IPS-NIHi11 (cell line): ENCODE results near the gene ASS1.

Experiments used
- DNase-seq: peaks from one replicate; pipeline ENCODE4 v3.0.0; 2012; ENCODE audit warnings: mixed read lengths, low spot score

ASS1 gene

DNA sequence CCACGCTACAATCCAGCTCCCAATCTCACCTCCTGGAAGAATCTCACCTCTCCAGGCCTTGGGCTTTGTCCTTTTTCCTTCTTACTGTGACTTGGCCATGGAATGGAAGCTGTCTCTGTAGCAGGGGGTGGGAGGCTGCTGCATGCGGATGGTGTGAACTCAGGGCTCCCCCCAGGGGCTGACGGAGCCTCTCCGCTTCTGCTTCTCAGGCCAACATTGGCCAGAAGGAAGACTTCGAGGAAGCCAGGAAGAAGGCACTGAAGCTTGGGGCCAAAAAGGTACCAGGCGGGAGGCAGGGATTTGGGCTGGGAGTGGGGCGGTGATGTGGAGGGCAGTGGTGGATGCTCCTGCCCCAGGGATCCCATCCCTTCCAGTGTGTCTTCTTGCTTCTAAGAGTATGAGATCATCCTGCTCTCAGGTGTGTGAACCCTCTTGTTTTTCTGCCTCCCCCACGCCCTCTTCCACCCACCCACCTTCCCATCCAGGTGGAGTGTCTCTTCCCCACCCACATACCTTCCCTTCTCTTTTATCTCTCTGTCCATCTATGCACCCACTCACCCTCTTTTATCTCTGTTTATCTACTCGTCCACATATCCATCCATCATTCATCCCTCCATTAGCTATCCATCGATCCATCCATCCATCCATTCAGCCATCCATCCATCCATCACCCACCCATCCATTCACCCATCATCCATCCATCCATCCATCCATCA is 9.5 kb downstream of the ASS1 start:
- no peak for DNase-seq

DNA sequence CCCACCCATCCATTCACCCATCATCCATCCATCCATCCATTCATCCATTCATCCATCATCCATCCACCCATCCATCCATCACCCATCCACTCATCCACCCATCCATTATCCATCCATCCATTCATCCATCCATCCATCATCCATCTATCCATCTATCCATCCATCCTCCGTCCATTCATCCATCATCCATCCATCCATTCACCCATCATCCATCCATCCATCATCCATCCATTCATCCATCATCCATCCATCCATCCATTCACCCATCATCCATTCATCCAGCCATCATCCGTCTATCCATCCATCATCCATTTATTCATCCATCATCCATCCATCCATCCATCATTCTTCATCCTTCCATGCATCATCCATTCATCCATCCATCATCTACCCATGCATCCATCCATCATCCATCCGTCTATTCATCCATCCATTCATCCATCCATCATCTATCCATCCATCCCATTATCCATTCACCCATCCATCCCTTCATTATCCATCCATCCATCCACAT is 10.1 kb downstream of the ASS1 start:
- DNase-seq = no peak

DNA sequence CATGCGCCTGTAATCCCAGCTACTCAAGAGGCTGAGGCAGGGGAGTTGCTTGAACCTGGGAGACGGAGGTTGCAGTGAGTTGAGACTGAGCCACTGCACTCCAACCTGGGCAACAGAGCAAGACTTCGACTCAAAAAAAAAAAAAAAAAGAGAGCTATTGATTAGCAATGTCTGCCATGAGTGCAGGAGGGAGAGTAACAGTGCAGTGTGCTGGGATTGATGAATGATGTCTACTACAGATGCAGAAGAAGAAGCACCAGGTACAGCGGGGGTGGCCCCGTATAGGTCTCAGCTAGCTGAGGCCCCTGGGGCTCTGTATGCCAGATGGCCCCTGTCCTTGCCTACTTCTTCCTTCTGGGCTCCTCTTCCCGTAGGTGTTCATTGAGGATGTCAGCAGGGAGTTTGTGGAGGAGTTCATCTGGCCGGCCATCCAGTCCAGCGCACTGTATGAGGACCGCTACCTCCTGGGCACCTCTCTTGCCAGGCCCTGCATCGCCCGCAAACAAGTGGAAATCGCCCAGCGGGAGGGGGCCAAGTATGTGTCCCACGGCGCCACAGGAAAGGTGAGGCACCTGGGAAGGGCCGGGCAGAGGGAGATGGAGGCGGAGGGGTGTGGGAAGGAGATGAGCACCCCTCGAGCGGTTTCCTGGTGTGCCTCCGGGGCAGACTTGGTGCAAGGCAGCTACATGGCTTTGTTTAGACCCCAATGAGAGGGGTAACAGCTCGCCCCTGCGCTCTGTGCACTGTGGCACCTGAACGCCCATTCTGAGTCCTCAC is 13.5 kb downstream of the ASS1 start:
- DNase-seq = no peak

DNA sequence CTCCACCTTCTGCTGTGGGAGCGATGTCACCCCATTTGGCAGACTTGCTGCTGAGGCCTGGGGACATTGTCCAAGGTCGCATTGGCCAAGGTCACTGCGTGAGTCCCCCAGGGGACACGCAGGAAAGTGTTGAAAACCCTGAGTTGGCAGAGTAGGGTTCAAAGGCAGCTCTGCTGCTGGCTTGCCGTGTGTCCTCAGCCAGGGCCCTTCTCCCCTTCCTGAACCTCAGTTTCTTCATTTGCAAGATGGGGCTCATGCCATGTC is 14.0 kb downstream of the ASS1 start:
- no peak for DNase-seq

DNA sequence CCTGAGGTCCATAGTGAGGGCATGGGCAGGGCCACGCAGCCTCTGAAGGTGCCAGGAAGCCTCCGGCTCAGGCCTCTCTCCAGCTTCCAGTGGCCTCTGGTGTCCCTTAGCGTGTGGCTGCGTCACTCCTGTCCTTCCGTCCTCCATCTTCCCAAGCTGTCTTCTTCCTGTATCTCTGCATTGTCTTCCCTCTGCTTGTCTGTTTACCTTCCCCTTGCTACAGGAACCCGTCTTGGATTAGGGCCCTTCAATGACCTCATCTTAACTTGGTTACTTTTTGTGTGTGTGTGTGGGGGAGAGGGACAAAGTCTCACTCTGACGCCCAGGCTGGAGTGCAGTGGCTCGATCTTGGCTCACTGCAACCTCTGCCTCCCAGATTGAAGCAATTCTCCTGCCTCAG is 14.4 kb downstream of the ASS1 start:
- no peak for DNase-seq

DNA sequence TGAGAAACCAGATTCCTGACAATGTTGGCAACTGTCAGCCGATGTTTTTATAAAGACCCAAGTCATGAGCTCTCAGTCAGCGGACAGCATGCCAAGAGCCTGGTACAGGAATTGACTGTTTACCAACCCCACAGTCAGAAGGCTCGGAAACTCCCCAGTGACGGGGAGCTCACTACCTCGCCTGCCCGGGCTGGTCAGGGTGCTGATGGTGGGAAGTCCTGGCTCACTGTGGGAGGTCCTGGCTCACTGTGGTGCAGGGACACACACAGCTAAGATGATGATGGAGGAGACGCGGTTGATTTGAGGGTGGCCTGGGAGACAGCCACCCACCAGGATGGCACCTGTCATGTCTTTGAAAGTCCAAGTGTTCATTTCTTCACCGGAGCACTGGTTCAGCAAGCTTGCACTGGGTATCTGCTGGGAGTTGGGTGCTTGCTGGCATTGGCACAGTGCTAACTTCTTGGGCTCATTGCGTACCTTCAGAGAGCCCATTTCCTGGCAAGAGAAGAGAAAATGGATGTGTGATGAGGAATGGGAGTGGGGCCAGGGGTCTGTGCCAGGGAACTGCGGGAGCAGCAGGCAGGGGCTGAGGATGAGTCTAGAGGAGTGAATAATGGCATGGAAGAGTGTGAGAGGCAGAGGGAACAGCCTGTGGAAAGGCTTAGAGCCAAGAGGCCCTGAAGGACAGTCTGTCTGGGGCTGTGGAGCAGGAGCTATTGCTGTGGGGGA is 15.3 kb downstream of the ASS1 start:
- DNase-seq = no peak

DNA sequence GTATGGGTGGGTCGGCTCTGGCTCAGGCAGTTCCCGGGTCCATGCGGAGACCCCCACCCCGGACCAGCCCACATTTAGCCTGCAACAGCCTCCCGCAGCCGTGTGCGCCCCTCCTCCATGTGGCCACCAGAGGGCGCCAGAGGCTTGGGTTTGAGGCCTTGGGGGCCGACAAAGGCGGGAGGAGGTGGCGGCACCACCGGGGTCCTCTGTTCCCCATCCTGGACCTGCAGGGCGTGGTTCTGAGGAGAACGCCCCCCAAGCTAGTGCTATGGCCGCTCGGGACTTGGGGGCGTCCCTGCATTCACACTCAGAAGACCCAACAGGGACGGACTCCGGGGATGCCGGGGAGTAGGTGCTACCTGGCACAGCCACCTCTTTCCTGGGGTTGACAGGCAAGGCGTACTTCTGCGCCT is 16.5 kb downstream of the ASS1 start:
- DNase-seq = peak; percentile 91

DNA sequence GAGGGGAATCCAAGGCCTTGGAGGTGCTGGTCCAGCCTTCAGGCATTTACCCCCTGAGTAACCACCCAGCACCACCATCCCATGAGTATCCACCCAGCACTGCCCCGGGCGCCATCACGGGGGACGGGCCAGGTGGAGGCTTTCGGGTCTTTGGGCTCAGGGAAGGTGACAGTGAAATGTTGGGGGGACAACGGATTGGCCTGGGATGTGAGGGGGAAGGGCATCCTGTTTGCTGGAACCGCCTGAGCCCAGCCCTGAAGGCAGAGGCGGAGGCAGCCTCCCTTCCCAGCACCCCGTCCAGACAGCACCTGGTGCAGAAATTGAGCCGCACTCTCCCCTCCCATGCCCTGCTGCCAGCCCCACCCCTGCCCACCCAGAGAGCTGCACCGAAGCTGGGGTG is 17.0 kb downstream of the ASS1 start:
- DNase-seq = no peak

DNA sequence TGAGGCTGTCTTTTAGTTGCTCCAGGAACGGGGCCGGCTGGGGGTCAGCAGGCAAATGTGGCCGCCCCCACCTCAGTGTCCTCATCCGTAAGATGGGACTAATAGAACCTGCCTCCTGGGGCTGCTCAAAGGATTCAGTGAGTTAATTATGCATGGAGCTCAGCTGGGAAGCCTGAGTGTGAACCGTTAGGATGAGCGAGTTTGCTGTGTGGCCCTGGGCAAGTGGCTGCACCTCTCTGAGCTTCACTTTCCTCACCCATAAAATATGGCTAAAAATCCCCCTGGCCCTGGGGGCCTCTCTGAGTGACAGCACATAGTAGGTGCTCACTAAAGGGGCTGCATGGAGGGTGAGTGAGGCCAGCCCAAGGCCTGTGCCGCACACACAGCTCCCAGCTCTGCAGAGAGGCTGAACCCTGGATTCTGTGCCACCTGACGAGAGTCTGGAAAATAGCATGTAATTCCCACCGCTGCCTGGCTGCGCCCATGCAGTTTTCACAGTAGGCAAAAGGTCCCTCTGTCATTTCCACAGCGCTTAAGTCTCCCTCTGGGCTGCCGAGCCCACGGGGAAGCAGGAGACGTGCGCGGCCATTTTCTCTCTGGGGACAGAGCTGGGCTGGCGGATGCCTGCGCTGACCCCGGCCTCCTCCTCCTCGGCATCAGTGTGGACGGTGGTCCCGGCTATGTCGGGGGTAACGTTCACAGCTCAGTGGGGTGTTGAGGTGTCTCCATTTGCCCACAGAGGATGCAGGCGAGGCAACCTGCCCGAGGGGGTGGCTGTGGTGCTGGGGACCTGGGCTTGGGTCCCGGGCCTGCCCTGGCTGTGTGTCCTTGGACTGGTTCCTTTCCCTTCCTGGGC is 18.2 kb downstream of the ASS1 start:
- no peak for DNase-seq

DNA sequence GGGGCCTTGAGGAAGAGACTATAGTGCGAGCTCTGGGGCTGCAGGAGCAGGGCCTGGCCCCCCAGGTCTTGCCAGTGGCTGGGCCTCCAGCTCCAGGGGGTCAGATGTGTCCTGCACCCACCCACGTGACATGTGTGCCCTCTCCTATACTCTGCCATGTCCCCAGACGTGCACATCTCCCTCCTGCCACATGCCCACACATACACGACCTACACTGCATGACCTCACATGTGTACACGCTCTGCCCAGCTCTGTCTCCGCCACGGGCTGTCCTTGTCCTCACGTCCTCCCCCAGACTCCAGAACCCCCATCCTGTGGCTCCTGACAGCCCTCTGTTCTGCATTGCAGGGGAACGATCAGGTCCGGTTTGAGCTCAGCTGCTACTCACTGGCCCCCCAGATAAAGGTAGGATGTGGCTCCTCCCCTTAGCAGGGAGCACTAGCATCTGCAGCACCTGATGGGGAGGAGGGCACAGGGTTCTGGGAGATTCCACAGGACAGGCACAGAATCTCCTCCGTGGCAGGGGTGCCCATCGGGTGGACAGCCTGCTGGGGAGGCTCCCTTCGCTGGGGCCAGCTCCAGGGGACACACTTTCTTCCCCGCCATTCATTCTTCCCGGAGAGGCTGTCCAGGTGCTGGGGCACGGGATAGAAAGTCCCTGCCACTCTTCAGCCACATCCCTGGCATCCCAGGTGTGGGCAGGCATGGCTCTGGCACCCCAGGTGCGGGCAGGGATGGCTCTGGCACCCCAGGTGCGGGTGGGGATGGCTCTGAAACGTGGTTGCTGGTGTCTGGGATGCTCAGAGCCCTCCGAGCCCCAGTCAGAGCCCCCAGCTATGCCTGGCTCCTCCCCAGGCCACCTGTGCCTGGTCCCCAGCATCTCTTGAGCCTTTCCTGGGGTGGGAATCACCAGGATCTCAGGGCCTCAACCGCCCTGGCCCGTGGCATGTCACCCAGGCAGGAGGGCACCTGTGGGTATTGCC is 19.3 kb downstream of the ASS1 start:
- no peak for DNase-seq

DNA sequence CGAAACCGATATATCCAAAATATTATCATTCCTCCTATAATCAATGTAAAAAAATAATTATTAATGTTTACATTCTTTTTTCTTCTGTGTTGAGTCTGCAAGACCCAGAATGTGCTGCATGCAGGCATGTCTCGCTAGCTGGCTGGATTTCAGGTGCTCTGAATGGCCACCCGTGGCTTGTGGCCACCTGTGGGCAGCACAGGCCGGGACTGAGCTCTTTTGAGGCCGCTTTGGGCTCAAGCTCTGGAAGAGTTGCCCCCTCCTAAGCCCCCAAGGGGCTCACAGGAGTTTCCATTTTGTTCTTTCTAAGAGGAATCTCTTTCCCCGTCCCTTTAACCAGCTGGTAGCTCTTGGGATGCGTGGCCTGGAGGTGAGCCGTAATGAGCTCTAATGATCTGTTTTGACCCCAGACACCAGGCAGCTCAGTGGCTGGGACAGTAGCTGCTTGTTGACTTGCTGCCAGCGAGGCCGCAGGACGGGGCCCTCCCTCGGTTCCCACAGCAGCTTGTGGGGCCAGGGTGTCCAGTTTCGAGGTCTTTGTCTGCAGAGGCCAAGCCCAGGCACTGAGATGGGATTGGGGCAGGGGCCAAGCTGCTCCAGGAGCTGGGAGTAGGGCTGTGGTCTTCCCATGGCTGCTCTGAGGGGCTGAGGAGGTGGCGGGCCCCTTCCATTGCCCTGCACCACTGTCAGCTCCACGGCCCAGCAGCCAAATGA is 20.8 kb downstream of the ASS1 start:
- peak; percentile 41 for DNase-seq

DNA sequence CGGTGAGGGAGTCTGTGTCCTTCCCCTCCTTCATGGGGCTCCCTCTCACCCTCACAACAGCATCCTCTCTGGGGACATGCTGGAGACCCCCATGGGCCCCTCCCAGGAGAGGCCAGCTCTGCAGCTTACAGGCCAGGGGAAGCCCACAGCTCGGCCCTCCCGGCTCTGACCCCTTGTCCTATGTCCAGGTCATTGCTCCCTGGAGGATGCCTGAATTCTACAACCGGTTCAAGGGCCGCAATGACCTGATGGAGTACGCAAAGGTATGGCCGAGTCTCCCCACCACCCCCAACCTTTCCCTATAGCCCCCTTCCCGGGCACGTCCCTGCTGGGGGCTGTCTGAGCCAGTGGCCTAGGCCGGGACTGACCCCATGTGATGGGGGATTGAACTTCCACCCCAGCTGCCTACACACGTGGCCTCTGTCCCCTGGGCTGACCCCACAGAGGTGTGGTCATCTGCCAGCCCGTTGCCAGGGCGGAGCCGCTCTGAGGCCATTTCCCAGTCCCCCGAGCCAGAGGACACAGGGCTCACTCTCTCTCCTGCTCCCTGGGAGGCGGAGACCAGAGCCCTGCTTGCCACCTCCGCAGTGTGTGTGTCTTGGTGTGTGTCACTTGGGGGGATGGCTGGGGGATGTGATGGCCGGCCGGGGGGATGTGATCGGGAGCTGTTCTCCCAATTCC is 21.9 kb downstream of the ASS1 start:
- DNase-seq = no peak

DNA sequence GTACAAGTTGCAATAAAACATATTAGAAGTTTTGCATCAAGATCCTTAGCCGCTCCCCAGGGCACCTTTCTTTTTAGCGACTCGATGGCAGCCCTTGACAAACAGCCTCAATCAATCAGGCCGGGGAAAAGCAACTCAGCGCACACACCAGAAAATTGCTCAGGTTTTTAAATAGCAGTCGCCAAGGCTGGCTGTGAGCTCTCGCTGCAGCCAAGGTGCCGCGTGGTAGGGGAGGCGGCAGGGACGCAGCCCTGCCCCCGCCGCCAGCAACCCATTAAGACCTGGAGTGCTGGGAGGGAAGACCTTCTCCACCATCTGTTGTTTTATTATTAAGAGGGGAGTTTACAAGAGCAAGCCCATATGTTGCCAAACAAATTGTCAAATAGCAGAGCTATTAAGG is 22.6 kb downstream of the ASS1 start:
- no peak for DNase-seq

DNA sequence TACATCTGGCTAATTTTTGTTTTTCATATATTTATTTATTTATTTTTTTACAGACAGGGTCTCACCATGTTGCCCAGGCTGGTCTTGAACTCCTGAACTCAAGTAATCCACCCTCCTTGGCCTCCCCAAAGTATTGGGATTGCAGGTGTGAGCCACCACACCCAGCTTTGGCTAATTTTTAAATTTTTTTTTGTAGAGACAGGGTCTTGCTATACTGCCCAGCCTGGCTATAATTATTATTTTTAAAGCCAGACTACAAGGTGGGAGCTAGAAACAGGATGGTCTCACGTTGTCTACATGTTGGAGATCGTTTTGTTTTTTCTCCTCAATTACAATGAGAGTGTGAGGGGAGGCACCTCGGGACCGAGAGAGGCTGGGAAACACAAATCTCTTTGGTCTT is 23.8 kb downstream of the ASS1 start:
- no peak for DNase-seq

DNA sequence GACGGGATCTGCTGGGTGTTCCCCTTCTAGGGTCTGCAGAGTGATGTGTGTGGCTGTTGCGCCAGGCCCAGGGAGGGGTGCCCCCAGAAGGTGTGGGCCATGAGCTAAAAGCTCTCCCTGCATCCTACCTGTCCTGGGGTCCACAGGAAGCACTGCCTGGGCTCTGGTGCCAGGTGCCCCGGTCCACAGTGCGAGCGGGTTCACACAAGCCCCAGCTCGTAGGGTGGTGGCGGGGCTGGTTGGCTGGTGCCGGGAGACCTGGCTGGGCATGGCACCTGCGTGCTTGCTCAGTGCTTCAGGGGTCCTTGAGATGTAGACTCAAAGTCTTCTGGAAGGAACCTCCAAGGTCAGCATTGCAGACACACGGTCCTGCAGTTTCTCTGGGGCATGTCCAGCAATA is 25.5 kb downstream of the ASS1 start:
- DNase-seq = no peak

DNA sequence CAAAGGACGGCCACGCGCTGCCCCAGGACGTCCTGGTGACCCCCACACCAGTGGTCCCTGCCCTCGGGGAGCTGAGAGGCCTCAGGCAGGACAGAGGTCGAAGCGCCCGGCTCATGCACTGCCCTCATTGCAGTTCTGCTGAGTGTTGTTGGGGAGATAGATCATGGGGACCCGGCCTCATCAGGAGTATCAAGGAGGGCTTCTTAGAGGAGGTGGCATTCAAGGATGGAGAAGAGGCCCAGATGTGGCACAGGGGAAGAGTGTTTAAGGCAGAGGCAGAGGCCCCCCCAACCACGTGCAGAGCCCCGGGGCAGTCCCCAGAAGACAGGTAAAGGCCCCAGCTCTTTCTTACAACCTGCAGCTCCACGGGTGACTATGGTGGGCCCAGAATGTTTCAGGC is 26.2 kb downstream of the ASS1 start:
- DNase-seq = no peak

DNA sequence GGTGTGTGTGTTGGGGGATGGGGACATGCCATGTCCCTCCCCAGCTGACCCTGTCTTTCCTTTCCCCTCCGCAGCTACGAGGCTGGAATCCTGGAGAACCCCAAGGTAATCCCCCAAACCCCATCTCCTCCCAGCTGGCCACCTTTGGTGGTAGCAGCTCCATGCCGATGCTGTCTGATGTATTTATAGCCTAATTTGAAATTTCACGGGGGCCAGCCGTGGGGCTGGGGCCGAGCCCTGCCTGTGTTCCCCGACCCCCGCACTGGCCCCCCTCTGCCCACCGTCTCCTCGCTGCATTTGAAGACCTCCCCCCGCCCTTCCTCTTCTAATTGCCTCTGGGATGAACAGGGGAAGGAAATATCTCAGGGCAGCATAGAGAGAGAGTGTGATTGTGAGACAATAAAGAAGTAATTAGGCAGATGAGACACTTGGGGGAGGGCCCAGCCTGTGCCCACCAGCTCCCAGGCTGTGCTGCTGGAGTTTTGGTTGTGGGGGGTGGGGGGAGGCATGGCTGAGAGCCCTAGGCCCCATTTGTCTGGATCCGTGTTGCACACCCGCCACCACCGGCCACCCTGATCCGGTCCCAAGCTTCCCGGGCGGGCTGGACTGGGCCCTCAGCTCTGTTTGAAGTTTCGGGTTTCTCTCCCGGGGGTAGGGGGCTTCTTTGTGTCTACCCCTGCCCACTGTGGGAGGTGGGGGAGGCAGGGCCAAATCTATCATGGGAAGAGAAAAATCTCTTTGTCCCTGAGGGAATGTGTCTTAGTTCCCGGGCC is 26.8 kb downstream of the ASS1 start:
- DNase-seq = no peak

DNA sequence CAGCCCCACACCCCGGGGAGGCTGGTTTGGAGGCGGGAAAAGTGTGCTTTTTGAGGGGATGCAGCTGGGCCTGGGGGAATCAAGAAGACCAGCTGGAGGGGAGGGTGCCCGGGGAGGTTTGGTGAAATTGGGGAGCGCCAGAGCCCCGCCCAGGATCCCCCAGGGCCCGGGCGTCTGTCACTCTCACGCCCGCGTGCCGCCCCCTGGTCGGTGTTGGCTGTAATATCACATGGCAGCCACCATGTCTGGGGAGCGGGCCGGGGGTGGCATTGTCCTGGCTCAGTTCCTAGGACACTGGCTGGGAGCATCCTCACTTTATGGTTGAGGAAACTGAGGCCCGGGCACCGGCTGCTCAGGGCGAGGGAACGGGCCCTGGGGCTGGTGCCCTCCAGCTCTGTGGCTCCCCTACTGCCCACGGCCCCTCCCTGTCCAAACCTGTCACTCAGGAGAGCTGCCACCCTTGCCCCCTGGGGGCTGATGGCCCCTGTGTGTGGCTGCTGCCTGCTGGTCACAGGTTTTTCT is 27.5 kb downstream of the ASS1 start:
- no peak for DNase-seq

DNA sequence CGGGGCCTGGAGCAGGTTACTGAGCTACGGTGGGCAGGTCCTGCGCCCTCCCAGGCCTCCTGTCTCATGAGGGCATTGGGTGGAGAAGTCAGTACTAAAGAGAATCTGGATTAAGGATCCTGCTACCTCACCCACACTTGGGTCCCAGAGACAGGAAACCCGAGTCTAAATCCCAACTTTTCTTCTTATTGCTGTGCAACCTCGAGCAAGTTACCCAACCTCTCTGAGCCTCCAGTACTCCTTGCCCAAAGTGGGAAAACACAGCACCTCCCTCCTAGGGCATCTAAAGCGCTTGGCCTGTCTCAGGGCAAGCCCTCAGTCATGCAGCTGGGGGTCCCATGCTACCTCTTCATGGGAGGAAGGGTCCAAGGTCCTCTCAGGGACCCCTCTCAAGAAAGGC is 28.2 kb downstream of the ASS1 start:
- no peak for DNase-seq
